Heart left ventricle (tissue), 16 donors: ENCODE measurements around the gene PADI2. TPM values are rescaled to one million over a fixed set of nuclear protein-coding genes. Genes with fewer than 3 reads are reported as not detected.
A peak's percentile ranks its signal among the peaks of the same experiment; 100 is the strongest.

Experiments used
- ATAC-seq, 4 donors: fragments of 200-7000 bp; cut with Tn5 transposase; one replicate each; pipeline ENCODE4 v1.9.1; 2020 to 2022; ENCODE audit warnings: moderate library complexity in 4 of 4, mild to moderate bottlenecking in 3 of 4, moderate number of reproducible peaks in 1 of 4
- DNase-seq, 5 donors: peaks; one replicate each; pipeline ENCODE4 v3.0.0-alpha.2; 2020
- H3K27ac ChIP-seq, 12 donors: fragments of 200-600 bp; sonication (generic) in 4 of 12; one replicate each; pipeline versions ENCODE4 v1.5.0 to v1.8.0; 2016 to 2022; ENCODE audit warnings: mild to moderate bottlenecking in 2 of 12
- H3K27me3 ChIP-seq, 9 donors: fragments of 200-600 bp; sonication (generic) in 2 of 9; one replicate each; pipeline versions ENCODE4 v1.5.1 to v1.8.0; 2016 to 2022; ENCODE audit warnings: mild to moderate bottlenecking in 3 of 9
- H3K36me3 ChIP-seq, 9 donors: fragments of 200-600 bp; sonication (generic) in 2 of 9; one replicate each; pipeline versions ENCODE4 v1.5.0 to v1.8.0; 2018 to 2022; ENCODE audit warnings: mild to moderate bottlenecking in 2 of 9
- H3K4me1 ChIP-seq, 12 donors: fragments of 200-600 bp; sonication (generic) in 4 of 12; one replicate each; pipeline versions ENCODE4 v1.5.0 to v1.8.0; 2016 to 2022; ENCODE audit warnings: mild to moderate bottlenecking in 3 of 12
- H3K4me3 ChIP-seq, 12 donors: fragments of 200-600 bp; sonication (generic) in 4 of 12; one replicate each; pipeline versions ENCODE4 v1.5.0 to v1.8.0; 2017 to 2022; ENCODE audit warnings: mild to moderate bottlenecking in 9 of 12, moderate library complexity in 4 of 12
- H3K9me3 ChIP-seq, 12 donors: fragments of 200-600 bp; sonication (generic) in 4 of 12; one replicate each; pipeline versions ENCODE4 v1.5.0 to v1.8.0; 2016 to 2022; ENCODE audit warnings: mild to moderate bottlenecking in 1 of 12
- POLR2A ChIP-seq, 2 donors: fragments of 450-650 bp; IDR thresholded peaks; one replicate each; pipeline ENCODE4 v1.6.1; 2017; ENCODE audit warnings: antibody characterized with exemption in 2 of 2, mild to moderate bottlenecking in 2 of 2, moderate library complexity in 2 of 2
- WGBS, 4 donors: extraction: QIAGEN DNeasy Blood & Tissue Kit in 2 of 4; methylation state at CpG; one replicate each; pipeline versions ENCODE4 v1.1.5 to v1.1.7; 2013 to 2018; 5-methylcytosine and 5-hydroxymethylcytosine counted together
- intact Hi-C, 10 donors: fragments of 100-400 bp; cut with DNase I; formaldehyde crosslinking; loops; one replicate each; pipeline versions ENCODE4 v1.11.1 to v1.14.2; 2022
- polyA plus RNA-seq, 2 donors: library from polyadenylated mRNA; stranded (reverse); fragments of 200-250 nt; gene quantifications; one replicate each; pipeline ENCODE4 v1.2.3, GENCODE V29; 2013
- total RNA-seq, 9 donors: library from RNA; depleted of rRNA in 2 of 9; stranded (reverse); fragments of >200 nt in 2 of 9; fragmentation: NEBNext Ultra II Directional in 3 of 9; extraction: Animal tissue kit (Norgen Biotek cat#: 25700) in 3 of 9; gene quantifications; one replicate each; pipeline versions ENCODE4 v1.1.0 to v1.2.4, GENCODE V29; 2016 to 2023
- TF ChIP-seq, protein P1 (sequence below), 12 donors: fragments of 200-600 bp; sonication (generic) in 4 of 12; IDR thresholded peaks; one replicate each; pipeline versions ENCODE4 v1.5.0 to v1.8.0; 2018 to 2022; ENCODE audit warnings: antibody characterized with exemption in 12 of 12, mild to moderate bottlenecking in 5 of 12
- donor health status: ischemic (EF 13 %, LVEDD 7.1; RV severe dilation, severe dysfunction).
- donor health status: healthy with polysubstance abuse.
- donor health status: DM: no; HTN: yes; CAD: no.
- donor health status: DM: no; HTN: no; CAD: no.
- donor health status: ischemic (EF 25% LVEDD 6.9; RV normal size, moderate dysfunction).
- donor health status: ischemic (EF 25% LVEDD 5.7; RV mildly dilated, moderate dysfunction).
- donor health status: healthy.
- donor health status: DM: yes; HTN: yes; CAD: no.
- donor health status: ischemic (EF 35%, LVEDD 5.7; RV mildly dilated, moderate dysfunction).
- donor health status: nonischemic (EF 11% LVEDD 7.7; RV severe dilation, severe dysfunction).
- donor health status: DM: yes; HTN: yes; CAD: no.
- donor health status: PGD.
- donor health status: ischemic (EF 29% LVEDD 5.4; RV normal size, mild dysfunction).
- donor health status: nonischemic (EF 23%, LVEDD 6.1; RV moderate dilation, normal function).

Gene PADI2
- total and polyA plus RNA-seq, 11 donors: 0.08 to 2.0 (median 0.49) TPM

DNA sequence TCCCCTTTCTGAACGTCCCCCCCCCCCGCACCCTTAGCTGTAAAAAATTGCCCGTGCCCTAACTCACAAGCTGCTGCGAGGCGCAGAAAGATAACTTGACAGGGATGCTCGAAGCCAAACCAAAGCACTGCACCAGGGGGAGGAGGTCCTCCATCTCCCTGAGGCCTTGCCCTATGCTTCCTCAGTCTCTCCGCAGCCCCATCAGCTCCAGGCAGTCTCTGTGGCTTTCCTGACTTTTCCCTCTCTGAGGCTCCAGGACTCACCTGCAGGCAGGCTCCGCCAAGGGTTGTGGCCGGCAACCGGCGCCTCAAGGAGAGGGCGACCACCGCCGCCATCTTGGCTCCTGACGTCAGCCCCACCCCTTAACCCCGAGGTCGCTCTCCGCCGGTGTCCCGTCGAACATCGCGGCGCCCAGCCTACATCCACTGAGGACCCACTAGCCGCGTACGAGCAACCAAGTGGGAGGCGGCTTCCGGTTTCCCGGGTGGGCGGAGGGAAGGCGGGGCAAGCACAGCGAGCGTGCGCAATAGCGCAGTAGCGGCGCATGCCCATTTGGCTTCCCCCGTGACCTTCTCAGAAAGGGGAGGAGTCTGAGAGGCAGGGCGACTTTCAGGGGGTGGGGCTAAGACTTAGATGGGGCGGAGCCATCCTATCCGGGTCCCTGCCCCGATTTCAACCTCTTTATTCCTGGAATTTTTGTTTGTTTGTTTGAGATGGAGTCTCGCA lies 65.4 kb downstream of the PADI2 start, which contains the start of gene SDHB:
TSS of gene SDHB (minus strand) at position 348 of the 726 bp plus-strand sequence. CDS start at position 335, 13 bp downstream.
- peak; percentile 97 to 99 (median 99) for ATAC-seq
- Histone ChIP-seq H3K27me3 (no peaks in the 10 kb centered on the region), H3K9me3 (no peaks in the 10 kb centered on the region), H3K4me3 (peak within 1 kb of the TSS; percentile 28 to 99 (median 77)), H3K4me1 (peaks cover 0 to 32% (median 22%) of the 10 kb centered on the region in 12 donors), H3K36me3 (peaks cover 0 to 34% (median 25%) of the 10 kb centered on the region in 9 donors), H3K27ac (peak within 1 kb of the TSS; percentile 68 to 95 (median 84))
- 0 to 3% (median 0%) methylated on average over 17 to 44 of the region's 44 CpGs for WGBS, 4 donors
- peak; percentile 74 to 90 for TF ChIP-seq POLR2A (IDR thresholded peaks at IDR 0.05)
- TF ChIP-seq, protein P1, sequence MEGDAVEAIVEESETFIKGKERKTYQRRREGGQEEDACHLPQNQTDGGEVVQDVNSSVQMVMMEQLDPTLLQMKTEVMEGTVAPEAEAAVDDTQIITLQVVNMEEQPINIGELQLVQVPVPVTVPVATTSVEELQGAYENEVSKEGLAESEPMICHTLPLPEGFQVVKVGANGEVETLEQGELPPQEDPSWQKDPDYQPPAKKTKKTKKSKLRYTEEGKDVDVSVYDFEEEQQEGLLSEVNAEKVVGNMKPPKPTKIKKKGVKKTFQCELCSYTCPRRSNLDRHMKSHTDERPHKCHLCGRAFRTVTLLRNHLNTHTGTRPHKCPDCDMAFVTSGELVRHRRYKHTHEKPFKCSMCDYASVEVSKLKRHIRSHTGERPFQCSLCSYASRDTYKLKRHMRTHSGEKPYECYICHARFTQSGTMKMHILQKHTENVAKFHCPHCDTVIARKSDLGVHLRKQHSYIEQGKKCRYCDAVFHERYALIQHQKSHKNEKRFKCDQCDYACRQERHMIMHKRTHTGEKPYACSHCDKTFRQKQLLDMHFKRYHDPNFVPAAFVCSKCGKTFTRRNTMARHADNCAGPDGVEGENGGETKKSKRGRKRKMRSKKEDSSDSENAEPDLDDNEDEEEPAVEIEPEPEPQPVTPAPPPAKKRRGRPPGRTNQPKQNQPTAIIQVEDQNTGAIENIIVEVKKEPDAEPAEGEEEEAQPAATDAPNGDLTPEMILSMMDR (IDR thresholded peaks at IDR 0.05): no peak
- peak; percentile 98 to 100 (median 99) for DNase-seq
- intact Hi-C loops: loop anchor here in 1 of 10 donors (5.0 kb wide), 1 partner anchor 42 kb away; the partner anchor contains the start of gene ATP13A2

DNA sequence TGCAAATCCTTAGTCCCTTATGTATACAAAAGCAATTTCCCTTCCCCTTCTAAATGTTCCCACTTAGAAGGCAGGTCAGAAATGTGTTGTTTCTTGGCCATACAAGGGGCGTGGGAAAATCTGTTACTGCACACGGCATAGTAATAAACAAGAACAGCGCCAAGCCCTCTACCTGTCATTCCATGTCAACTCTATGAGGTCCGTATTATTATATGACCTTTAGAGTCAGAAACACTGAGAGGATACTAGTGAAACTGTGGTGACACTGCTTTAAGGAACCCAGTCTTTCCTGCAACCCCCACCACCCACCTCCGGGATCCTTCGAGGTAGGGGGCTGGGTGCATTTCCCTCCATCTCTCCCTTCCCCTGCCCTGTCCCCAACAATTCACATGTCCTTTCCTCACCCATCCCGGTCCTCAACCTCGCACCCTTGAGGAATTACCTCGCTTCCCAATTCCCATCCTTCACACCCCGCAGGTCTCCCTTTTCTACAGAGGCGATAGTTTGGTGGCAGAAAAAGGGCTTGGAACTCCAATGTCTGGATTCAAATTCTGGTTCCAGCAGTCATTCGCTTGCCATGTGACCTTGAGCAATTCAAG lies 66.1 kb downstream of the PADI2 start:
- Histone ChIP-seq H3K9me3 (no peaks in the 10 kb centered on the region), H3K27ac (peak overlapping the region; percentile 68 to 95 (median 84)), H3K36me3 (peaks cover 0 to 35% (median 29%) of the 10 kb centered on the region in 9 donors), H3K4me3 (peak overlapping the region; percentile 28 to 99 (median 77)), H3K27me3 (no peaks in the 10 kb centered on the region), H3K4me1 (peaks cover 0 to 35% (median 22%) of the 10 kb centered on the region in 12 donors)
- ATAC-seq (peak in 1 of 4 donors; percentile 0), DNase-seq (no peak)
- 3 to 7% (median 5%) methylated on average over 12 of the region's 12 CpGs for WGBS, 4 donors
- TF ChIP-seq POLR2A (IDR thresholded peaks at IDR 0.05): no peak
- TF ChIP-seq, protein P1 (IDR thresholded peaks at IDR 0.05): no peak
- intact Hi-C loops: loop anchor here in 1 of 10 donors (5.0 kb wide), 1 partner anchor 41 kb away; the partner anchor contains the start of gene ATP13A2

DNA sequence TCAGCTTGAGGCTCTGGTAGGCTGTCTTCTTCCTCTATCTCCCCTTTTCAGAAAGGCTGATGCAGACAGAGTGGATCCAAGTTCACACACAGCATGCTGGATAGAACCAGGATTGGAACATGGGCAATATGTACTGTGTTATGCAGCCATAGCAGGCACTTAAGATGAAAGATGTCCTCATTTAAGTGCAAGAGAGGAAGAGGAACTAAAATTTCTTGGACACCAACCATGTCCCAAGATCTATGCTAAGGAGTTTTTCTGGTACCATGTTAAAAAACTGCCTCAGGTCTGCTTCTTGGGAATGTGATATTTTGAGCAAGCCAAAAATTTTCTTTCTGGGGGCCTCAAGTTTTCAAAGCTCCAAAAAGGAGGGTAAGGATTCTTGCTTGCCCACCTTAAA lies 66.6 kb downstream of the PADI2 start:
- intact Hi-C loops: loop anchor here in 1 of 10 donors (5.0 kb wide), 1 partner anchor 40 kb away; the partner anchor contains the start of gene ATP13A2

More for the DNA sequence above, 66.6 kb downstream of the PADI2 start:
- ATAC-seq (no peak), DNase-seq (no peak)
- TF ChIP-seq, protein P1 (IDR thresholded peaks at IDR 0.05): no peak
- TF ChIP-seq POLR2A (IDR thresholded peaks at IDR 0.05): no peak
- Histone ChIP-seq H3K27ac (peak overlapping the region in 9 of 12 donors; percentile 77 to 95 (median 85)), H3K9me3 (no peaks in the 10 kb centered on the region), H3K4me3 (peak overlapping the region in 11 of 12 donors; percentile 28 to 91 (median 77)), H3K36me3 (peaks cover 0 to 36% (median 29%) of the 10 kb centered on the region in 9 donors), H3K4me1 (peaks cover 0 to 41% (median 22%) of the 10 kb centered on the region in 12 donors), H3K27me3 (no peaks in the 10 kb centered on the region)
